HL-60 (cell line): Measurements from ENCODE around the gene MRPL23.

Experiments
- GABPA ChIP-seq: IDR thresholded peaks from 2 replicates; pipeline ENCODE4 v1.6.1; 2012; ENCODE audit warnings: low read depth
- POLR2AphosphoS5 ChIP-seq: IDR thresholded peaks from 2 replicates; pipeline ENCODE4 v1.6.1; 2012; ENCODE audit warnings: low read depth
- SPI1 ChIP-seq: IDR thresholded peaks from 2 replicates; pipeline ENCODE4 v1.6.1; 2012; ENCODE audit warnings: low read depth, mild to moderate bottlenecking, borderline replicate concordance
- TF ChIP-seq, protein P1 (sequence below): IDR thresholded peaks from one replicate; pipeline ENCODE4 v1.5.1; 2011; ENCODE audit warnings: low read length, control low read depth, inconsistent platforms; ENCODE audit not compliant: insufficient read depth
- TF ChIP-seq, protein P2 (sequence below): IDR thresholded peaks from 2 replicates; pipeline ENCODE4 v1.6.1; 2012; ENCODE audit warnings: low read depth; ENCODE audit not compliant: insufficient replicate concordance

DNA sequence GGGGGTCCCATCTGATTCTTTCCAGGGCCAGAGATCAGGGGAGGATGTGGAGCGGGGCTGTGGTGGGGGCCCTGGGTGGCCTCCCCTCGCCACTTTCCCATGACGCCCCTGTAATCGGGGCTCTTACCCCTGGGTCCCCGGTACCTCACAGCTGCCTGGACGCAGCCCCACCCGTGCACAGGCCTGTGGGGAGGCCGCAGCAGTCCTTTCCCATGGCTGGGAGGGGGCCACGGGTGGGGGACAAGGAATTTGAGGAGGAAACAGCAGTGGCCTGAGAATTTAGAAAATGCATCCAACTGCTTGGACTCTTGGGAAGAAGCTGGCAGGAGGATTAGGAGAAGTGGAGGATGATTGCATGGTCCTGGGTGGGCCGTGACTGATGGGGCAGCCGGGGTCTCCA is 32.5 kb downstream of the MRPL23 start:
- TF ChIP-seq, protein P1, sequence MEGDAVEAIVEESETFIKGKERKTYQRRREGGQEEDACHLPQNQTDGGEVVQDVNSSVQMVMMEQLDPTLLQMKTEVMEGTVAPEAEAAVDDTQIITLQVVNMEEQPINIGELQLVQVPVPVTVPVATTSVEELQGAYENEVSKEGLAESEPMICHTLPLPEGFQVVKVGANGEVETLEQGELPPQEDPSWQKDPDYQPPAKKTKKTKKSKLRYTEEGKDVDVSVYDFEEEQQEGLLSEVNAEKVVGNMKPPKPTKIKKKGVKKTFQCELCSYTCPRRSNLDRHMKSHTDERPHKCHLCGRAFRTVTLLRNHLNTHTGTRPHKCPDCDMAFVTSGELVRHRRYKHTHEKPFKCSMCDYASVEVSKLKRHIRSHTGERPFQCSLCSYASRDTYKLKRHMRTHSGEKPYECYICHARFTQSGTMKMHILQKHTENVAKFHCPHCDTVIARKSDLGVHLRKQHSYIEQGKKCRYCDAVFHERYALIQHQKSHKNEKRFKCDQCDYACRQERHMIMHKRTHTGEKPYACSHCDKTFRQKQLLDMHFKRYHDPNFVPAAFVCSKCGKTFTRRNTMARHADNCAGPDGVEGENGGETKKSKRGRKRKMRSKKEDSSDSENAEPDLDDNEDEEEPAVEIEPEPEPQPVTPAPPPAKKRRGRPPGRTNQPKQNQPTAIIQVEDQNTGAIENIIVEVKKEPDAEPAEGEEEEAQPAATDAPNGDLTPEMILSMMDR = no peak
- TF ChIP-seq POLR2AphosphoS5 (no peak), GABPA (no peak), SPI1 (no peak)
- TF ChIP-seq, protein P2, sequence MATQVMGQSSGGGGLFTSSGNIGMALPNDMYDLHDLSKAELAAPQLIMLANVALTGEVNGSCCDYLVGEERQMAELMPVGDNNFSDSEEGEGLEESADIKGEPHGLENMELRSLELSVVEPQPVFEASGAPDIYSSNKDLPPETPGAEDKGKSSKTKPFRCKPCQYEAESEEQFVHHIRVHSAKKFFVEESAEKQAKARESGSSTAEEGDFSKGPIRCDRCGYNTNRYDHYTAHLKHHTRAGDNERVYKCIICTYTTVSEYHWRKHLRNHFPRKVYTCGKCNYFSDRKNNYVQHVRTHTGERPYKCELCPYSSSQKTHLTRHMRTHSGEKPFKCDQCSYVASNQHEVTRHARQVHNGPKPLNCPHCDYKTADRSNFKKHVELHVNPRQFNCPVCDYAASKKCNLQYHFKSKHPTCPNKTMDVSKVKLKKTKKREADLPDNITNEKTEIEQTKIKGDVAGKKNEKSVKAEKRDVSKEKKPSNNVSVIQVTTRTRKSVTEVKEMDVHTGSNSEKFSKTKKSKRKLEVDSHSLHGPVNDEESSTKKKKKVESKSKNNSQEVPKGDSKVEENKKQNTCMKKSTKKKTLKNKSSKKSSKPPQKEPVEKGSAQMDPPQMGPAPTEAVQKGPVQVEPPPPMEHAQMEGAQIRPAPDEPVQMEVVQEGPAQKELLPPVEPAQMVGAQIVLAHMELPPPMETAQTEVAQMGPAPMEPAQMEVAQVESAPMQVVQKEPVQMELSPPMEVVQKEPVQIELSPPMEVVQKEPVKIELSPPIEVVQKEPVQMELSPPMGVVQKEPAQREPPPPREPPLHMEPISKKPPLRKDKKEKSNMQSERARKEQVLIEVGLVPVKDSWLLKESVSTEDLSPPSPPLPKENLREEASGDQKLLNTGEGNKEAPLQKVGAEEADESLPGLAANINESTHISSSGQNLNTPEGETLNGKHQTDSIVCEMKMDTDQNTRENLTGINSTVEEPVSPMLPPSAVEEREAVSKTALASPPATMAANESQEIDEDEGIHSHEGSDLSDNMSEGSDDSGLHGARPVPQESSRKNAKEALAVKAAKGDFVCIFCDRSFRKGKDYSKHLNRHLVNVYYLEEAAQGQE = no peak
